ENCODE results near the gene FNIP2. TPM values are rescaled to one million over a fixed set of nuclear protein-coding genes. Genes with fewer than 3 reads are reported as not detected.

Gene FNIP2
- total RNA-seq, 1 donor from 2014 or later = 56.0 TPM

DNA sequence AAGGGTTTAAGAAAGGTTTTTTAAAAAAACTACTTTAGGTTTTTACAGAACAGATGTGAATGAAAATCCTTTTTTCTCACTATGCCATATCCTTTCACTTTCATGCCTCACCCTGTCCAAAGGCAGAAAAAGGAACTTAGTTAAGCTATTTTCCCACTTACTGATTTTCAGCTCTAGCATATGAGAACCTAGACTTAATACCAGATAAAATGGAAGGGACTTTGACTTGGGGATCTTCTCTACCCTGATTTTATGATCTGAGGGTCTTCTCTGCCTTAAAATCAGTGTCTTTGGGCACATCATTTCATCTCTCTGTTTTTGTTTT is 42.4 kb downstream of the FNIP2 start:
- Mint-ChIP-seq H3K27ac (no peak overlapping the region), H3K9me3 (ENCODE audit: low read depth) (no peaks in the 10 kb centered on the region)

DNA sequence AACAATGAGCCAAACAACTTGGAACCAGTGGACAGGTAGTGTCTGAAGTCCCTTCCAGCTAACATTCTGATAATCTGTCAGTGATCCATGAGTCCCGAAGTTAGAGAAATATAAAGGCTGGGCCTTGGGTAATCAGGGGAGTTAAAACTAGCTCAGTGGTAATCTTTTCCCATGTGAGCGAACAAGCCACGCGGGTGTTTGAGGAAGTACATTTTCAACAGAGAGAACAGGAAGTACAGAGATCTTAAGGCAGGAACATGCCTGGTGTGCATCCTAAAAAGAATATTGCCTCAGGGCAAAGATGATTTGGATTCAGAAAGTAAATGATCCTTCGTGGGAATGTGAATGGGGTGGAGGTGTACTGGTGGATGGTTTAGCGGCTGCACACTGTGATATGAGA is 42.9 kb downstream of the FNIP2 start:
- H3K36me3 Mint-ChIP-seq (ENCODE audit: insufficient read depth) = peaks cover 2% of the 10 kb centered on the region
- DNase-seq (ENCODE audit: low spot score, unreplicated experiment) = no peak

More for the DNA sequence above, 42.4 kb downstream of the FNIP2 start:
- peaks cover 2% of the 10 kb centered on the region for H3K36me3 Mint-ChIP-seq (ENCODE audit: insufficient read depth)
- no peak overlapping the region for H3K4me3 Mint-ChIP-seq (ENCODE audit: low read depth)
- peaks cover 54% of the 10 kb centered on the region for H3K4me1 Mint-ChIP-seq (ENCODE audit: low read depth)
- H3K27me3 Mint-ChIP-seq = no peaks in the 10 kb centered on the region
- no peak for DNase-seq (ENCODE audit: low spot score, unreplicated experiment)
- TF ChIP-seq, protein P1, sequence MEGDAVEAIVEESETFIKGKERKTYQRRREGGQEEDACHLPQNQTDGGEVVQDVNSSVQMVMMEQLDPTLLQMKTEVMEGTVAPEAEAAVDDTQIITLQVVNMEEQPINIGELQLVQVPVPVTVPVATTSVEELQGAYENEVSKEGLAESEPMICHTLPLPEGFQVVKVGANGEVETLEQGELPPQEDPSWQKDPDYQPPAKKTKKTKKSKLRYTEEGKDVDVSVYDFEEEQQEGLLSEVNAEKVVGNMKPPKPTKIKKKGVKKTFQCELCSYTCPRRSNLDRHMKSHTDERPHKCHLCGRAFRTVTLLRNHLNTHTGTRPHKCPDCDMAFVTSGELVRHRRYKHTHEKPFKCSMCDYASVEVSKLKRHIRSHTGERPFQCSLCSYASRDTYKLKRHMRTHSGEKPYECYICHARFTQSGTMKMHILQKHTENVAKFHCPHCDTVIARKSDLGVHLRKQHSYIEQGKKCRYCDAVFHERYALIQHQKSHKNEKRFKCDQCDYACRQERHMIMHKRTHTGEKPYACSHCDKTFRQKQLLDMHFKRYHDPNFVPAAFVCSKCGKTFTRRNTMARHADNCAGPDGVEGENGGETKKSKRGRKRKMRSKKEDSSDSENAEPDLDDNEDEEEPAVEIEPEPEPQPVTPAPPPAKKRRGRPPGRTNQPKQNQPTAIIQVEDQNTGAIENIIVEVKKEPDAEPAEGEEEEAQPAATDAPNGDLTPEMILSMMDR (IDR thresholded peaks at IDR 0.05; ENCODE audit: unreplicated experiment) = no peak

DNA sequence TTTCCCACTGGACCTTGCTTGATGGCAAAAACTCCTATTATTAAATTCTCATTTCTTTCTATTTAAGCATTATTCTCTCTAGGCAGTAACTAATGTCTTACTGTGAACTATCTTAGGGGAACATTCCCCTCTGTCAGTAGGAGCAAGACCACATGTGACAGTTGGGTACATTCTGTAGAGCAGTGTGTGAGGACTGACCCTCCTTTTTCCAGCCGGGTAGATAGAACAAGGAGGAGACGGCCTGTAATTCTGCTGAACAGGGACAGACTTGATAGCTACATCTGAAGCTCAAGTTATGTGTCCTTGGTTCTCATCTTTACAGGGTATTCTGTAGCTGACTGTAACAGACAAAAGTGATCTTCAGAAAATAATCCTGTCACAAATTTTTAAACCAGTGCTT is 43.3 kb downstream of the FNIP2 start:
- DNase-seq (ENCODE audit: low spot score, unreplicated experiment) = no peak
- no peak overlapping the region for H3K27ac Mint-ChIP-seq
- H3K36me3 Mint-ChIP-seq (ENCODE audit: insufficient read depth) = peaks cover 2% of the 10 kb centered on the region
- TF ChIP-seq, protein P1 (IDR thresholded peaks at IDR 0.05; ENCODE audit: unreplicated experiment) = no peak
- H3K27me3 Mint-ChIP-seq = no peaks in the 10 kb centered on the region
- peaks cover 51% of the 10 kb centered on the region for H3K4me1 Mint-ChIP-seq (ENCODE audit: low read depth)
- no peak overlapping the region for H3K4me3 Mint-ChIP-seq (ENCODE audit: low read depth)
- no peaks in the 10 kb centered on the region for H3K9me3 Mint-ChIP-seq (ENCODE audit: low read depth)

More for the DNA sequence above, 42.9 kb downstream of the FNIP2 start:
- peaks cover 50% of the 10 kb centered on the region for H3K4me1 Mint-ChIP-seq (ENCODE audit: low read depth)
- H3K27ac Mint-ChIP-seq = no peak overlapping the region
- TF ChIP-seq, protein P1 (IDR thresholded peaks at IDR 0.05; ENCODE audit: unreplicated experiment) = no peak
- no peak overlapping the region for H3K4me3 Mint-ChIP-seq (ENCODE audit: low read depth)
- H3K9me3 Mint-ChIP-seq (ENCODE audit: low read depth) = no peaks in the 10 kb centered on the region
- H3K27me3 Mint-ChIP-seq = no peaks in the 10 kb centered on the region

DNA sequence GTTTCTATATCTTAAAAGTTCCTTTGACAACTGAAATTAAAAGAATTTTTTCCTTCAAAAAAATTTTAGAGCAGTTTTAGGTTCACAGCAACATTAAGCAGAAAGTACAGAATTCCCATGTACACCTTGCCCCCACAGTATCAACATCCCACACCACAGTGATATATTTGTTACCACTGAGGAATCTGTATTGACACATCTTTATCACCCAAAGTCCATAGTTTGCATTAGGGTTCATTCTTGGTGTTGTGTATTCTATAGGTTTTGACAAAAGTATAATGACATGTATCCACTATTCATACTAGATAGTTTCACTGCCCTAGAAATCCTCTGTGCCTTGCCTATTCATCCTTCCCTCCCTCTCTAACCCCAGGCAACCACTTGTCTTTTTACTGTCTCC is 43.7 kb downstream of the FNIP2 start:
- Mint-ChIP-seq H3K4me1 (ENCODE audit: low read depth) (peaks cover 52% of the 10 kb centered on the region), H3K27me3 (no peaks in the 10 kb centered on the region), H3K36me3 (ENCODE audit: insufficient read depth) (peaks cover 2% of the 10 kb centered on the region), H3K4me3 (ENCODE audit: low read depth) (no peak overlapping the region), H3K27ac (no peak overlapping the region), H3K9me3 (ENCODE audit: low read depth) (no peaks in the 10 kb centered on the region)
- TF ChIP-seq, protein P1 (IDR thresholded peaks at IDR 0.05; ENCODE audit: unreplicated experiment) = no peak
- DNase-seq (ENCODE audit: low spot score, unreplicated experiment) = no peak

DNA sequence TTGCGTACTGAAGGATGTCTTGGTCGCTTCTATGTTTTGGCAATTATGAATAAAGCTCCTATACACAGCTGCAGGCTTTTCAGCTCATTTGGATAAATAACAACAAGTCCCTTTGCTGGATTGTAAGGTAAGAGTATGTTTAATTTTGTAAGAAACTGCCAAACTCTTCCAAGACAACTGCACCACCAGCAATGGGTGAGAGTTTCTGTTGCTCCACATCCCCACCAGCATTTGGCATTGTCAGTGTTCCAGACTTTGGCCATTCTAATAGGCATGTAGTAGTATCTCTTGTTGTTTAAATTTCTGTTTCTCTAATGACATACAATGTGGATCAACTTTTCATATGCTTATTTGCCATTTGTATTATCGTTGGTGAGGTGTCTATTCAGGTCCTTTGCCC is 44.3 kb downstream of the FNIP2 start:
- H3K36me3 Mint-ChIP-seq (ENCODE audit: insufficient read depth) = peaks cover 2% of the 10 kb centered on the region
- TF ChIP-seq, protein P1 (IDR thresholded peaks at IDR 0.05; ENCODE audit: unreplicated experiment) = no peak
- DNase-seq (ENCODE audit: low spot score, unreplicated experiment) = no peak
- H3K9me3 Mint-ChIP-seq (ENCODE audit: low read depth) = no peaks in the 10 kb centered on the region
- no peaks in the 10 kb centered on the region for H3K27me3 Mint-ChIP-seq
- H3K4me1 Mint-ChIP-seq (ENCODE audit: low read depth) = peaks cover 50% of the 10 kb centered on the region
- no peak overlapping the region for H3K27ac Mint-ChIP-seq
- no peak overlapping the region for H3K4me3 Mint-ChIP-seq (ENCODE audit: low read depth)
